Stimulated activated CD4-positive, alpha-beta T cell treated with anti-CD3 and anti-CD28 coated beads, Interleukin-4, amount 100 ng/mL, for 1 hour (primary cell): ENCODE measurements around the gene CALB2.
"Not testable (repeated sequence)": the region's sequence is repeated elsewhere in the genome, so short reads cannot be mapped to it uniquely, and the experiment has no call there.

Source experiments
- DNase-seq: peaks from one replicate; pipeline ENCODE4 v3.0.0-alpha.2; 2020

The CALB2 gene

GRCh38 chr16:71358464-71358998, at the start of gene CALB2:
CALB2 (plus strand) TSS chr16:71358723; CDS start chr16:71358793, 70 bp downstream.
- peak; percentile 69 for DNase-seq

GRCh38 chr16:71311553-71312158, 46.9 kb upstream of the CALB2 start:
- DNase-seq, result no peak

- not testable (repeated sequence) for DNase-seq
Measured at GRCh38 chr16:71313591-71313990, 44.9 kb upstream of the CALB2 start.

- DNase-seq, result no peak
Measured at GRCh38 chr16:71315269-71315668, 43.3 kb upstream of the CALB2 start.

GRCh38 chr16:71319999-71320398, 38.5 kb upstream of the CALB2 start:
- DNase-seq, result no peak

- DNase-seq, result no peak
Measured at GRCh38 chr16:71327720-71328119, 30.8 kb upstream of the CALB2 start.

GRCh38 chr16:71328151-71328550, 30.4 kb upstream of the CALB2 start:
- DNase-seq, result no peak

GRCh38 chr16:71337631-71338030, 20.9 kb upstream of the CALB2 start:
- DNase-seq, result no peak

- no peak for DNase-seq
Measured at GRCh38 chr16:71338193-71338592, 20.3 kb upstream of the CALB2 start.

- DNase-seq, result no peak
Measured at GRCh38 chr16:71338632-71339031, 19.9 kb upstream of the CALB2 start.

- no peak for DNase-seq
Measured at GRCh38 chr16:71339236-71340171, 19.0 kb upstream of the CALB2 start.

GRCh38 chr16:71340406-71340805, 18.1 kb upstream of the CALB2 start:
- no peak for DNase-seq

- no peak for DNase-seq
Measured at GRCh38 chr16:71341881-71342280, 16.6 kb upstream of the CALB2 start.

- no peak for DNase-seq
Measured at GRCh38 chr16:71343078-71343477, 15.4 kb upstream of the CALB2 start.

- DNase-seq, result no peak
Measured at GRCh38 chr16:71344315-71344905, 14.1 kb upstream of the CALB2 start.

- DNase-seq, result no peak
Measured at GRCh38 chr16:71345031-71345430, 13.5 kb upstream of the CALB2 start.

- DNase-seq, result no peak
Measured at GRCh38 chr16:71347146-71347545, 11.4 kb upstream of the CALB2 start.

GRCh38 chr16:71348262-71349085, 10.0 kb upstream of the CALB2 start:
- no peak for DNase-seq

- no peak for DNase-seq
Measured at GRCh38 chr16:71350821-71351557, 7.5 kb upstream of the CALB2 start.

- DNase-seq, result no peak
Measured at GRCh38 chr16:71351558-71351901, 7.0 kb upstream of the CALB2 start.

- DNase-seq, result no peak
Measured at GRCh38 chr16:71352466-71352865, 6.1 kb upstream of the CALB2 start.

GRCh38 chr16:71352963-71353460, 5.5 kb upstream of the CALB2 start:
- no peak for DNase-seq
